SK-N-MC (cell line): ENCODE results near the gene RNU1-3.
"Not testable (repeated sequence)": the region's sequence is repeated elsewhere in the genome, so short reads cannot be mapped to it uniquely, and the experiment has no call there.

Experiments used
- EZH2 ChIP-seq: fragments of 200-600 bp; sonication (generic); IDR thresholded peaks from one replicate; pipeline ENCODE4 v1.6.1; 2017; ENCODE audit warnings: antibody characterized with exemption
- FOXP2 ChIP-seq: optimal IDR thresholded peaks from 2 replicates; pipeline ENCODE3; 2011; ENCODE audit warnings: mild to moderate bottlenecking, moderate library complexity; ENCODE audit not compliant: insufficient read depth; ENCODE audit errors: extremely low read length, control extremely low read depth
- POLR2AphosphoS5 ChIP-seq: IDR thresholded peaks from 2 replicates; pipeline ENCODE4 v1.6.1; 2012; ENCODE audit warnings: mild to moderate bottlenecking, low read depth, low read length, borderline replicate concordance

GRCh38 chr1:16697152-16697551 lies 30.4 kb upstream of the RNU1-3 start:
- not testable (repeated sequence) for TF ChIP-seq POLR2AphosphoS5, EZH2, FOXP2
